DND-41 (cell line): Measurements from ENCODE around the gene TBX18.

Experiments
- CTCF ChIP-seq: IDR thresholded peaks from 2 replicates; pipeline ENCODE4 v1.5.1; 2012; ENCODE audit warnings: borderline replicate concordance, low read length, moderate library complexity, mild to moderate bottlenecking; ENCODE audit not compliant: poor library complexity, severe bottlenecking; ENCODE audit errors: extremely low read depth
- EZH2 ChIP-seq: IDR thresholded peaks from 3 replicates; pipeline ENCODE4 v1.6.1; 2012; ENCODE audit warnings: borderline replicate concordance, low read depth, mild to moderate bottlenecking, moderate library complexity, low read length, inconsistent platforms; ENCODE audit not compliant: severe bottlenecking

GRCh38 chr6:84771125-84771755 is 6.8 kb upstream of the TBX18 start:
- no peak for TF ChIP-seq CTCF
- TF ChIP-seq EZH2 = no peak
